Epidermal melanocyte (primary cell): Measurements from ENCODE around the gene MRS2.

Experiments
- DNase-seq: peaks from one replicate; pipeline ENCODE4 v3.0.0; 2011; ENCODE audit warnings: low spot score; ENCODE audit not compliant: insufficient read length

The MRS2 gene

DNA sequence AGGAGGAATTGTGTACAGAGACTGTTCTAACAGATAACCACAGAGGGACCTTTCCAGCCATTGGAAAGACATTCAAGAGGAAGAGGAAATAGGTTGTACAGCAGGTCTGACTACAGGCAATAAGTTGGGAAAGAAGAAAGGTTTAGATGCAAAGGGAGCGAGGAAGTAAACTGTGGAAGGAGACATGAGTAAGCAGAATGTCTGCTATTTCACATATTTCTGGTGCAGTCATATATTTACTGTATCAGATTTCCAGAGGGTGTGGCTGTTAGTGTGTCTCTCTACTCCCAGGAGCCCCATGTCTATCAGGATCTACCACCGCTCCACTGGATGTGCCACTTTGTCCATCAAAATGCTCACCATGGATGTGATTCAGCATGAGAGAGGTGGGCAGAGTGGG is 25.9 kb downstream of the MRS2 start:
- DNase-seq = no peak

DNA sequence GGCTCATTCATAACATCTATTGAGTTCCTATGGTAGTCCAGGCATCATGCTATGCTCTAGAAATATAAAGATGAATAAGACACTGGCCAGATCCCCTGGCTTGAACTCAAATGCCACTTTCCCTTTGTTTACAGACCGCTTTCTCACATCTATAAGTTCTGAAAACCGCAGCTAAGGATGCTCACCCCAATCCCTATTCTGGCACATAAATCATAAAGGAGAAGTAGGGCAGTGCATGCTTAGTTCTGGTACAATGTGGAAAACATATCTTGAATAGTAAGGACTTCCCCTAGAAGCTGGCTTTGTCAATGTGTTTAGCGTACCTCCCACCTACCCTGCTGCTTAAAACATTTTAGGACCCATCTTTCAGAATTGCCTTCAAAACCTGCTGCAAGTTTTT is 26.4 kb downstream of the MRS2 start:
- no peak for DNase-seq

DNA sequence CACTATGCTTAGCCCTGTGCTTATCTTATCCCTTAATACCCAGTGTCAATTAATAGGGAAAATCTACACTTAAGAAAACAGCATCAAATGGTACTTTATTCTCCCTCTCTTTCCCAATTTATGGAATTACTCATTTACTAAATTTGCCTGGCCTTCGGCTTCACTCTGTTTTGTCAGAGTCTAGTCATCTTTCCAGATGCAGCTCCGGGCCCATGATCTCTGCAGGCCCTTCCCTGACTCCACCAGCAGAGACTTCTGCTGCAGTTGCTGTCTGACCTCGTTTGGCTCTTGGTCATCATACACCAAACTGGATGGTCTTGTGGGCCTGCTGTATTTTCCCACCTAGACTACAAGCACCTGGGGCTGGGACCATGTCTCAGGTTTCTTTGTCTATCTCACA is 27.4 kb downstream of the MRS2 start:
- DNase-seq = no peak

DNA sequence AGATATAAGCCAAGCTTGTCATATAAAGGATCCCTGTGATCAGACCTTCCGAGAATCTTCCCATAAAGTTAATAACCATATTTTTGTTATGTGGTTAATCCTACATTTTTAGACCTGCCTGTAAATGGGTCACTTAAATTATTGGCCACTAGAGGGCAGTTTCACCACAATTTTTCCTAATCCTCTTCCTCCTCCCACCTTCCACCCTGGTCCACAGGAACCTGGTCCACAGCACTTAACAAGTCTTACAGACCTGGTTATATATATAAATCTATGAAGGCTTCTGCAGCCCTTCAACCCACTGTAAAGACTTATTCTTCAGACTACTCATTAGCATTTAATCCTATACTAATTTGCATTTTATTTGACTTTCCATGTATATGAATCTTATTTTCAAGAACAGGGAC is 28.3 kb downstream of the MRS2 start:
- DNase-seq = no peak

DNA sequence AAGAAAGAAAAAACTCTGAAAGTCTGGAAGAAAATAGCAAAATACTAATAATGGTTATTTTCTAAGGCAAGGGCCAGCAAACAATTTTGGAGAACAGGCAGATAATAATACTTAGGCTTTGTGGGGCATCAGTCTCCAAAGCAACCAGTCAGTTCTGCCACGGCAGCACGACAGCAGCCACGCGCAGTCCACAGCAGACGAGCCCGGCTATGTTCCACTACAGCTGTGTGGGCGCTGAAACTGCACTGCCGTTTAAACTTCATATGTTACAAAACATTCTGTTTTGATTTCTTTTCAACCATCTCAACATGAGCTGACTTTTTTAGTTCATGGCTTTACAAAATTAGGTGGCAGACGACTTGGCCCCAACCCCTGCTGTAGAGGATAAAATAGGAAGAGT is 29.9 kb downstream of the MRS2 start:
- no peak for DNase-seq

DNA sequence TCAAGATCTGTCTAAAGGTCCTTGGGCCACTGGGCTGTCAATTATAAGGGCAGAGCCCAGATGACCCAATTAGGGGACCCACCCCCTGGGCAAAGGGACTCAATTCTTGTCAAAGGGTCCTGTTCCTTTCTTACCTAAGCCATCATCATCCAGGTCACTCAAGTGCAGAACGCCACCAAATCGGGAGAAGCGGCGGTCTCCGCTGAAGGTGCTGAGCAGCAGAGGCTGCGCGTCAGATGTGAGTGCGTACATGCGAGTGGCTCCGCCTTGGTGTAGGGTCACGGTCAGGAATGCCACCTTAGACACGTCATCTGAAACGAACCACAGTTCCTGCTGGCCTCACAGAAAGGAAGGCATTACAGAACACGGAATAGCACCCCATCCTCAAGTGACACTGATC is 34.2 kb downstream of the MRS2 start:
- no peak for DNase-seq

DNA sequence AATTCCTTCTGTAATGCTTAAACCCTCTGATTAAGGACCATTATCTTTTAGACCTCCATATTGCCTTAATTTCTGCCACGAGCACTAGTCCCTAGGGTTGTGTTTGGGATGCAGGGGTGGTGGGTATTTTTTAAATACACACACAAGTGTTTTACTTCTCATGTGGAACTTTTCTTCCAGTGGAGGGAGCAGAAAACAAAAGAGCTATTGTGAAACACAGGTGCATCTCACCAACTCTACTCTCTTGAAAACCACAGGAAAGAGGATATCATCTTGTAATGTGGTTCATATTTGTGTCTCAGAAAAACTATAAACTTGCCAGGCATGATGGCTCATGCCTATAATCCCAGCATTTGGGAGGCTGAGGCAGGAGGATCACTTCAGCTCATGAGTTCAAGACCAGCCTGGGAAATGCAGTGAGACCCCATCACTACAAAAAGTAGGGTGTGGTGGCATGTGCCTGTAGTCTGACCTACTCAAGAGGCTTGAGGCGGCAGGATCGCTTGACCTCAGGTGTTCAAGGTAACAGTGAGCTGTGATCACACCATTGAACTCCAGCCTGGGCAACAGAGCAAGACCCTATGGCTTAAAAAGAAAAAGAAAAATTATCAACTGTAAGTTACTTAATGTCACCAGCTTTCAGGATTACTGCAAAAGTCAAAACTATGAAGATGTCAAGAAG is 37.3 kb downstream of the MRS2 start:
- no peak for DNase-seq

DNA sequence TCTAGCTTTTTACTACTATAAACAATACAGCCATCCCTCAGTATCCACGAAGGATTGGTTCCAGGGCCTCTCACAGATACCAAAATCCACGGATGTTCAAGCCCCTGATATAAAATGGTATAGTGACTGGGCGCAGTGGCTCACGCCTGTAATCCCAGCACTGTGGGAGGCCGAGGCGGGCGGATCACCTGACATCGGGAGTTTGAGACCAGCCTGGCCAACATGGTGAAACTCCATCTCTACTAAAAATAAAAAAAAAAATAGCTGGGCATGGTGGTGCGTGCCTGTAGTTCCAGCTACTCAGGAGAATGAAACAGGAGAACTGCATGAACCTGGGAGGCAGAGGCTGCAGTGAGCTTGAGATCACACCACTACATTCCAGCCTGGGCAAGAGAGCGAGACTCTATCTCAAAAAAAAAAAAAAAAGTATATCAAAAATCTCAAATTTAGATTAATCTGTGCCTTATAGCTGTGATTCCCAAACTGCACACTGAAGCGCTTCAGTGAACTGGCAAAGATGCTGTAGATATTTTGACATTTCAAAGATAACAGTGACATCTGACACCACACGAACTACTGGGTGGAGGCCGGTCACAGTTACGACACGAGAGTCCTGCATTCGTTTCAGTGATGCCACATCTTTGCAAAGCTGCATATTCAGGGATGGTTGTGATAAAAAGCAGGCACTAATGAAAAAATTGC is 38.3 kb downstream of the MRS2 start:
- DNase-seq = no peak

- no peak for DNase-seq
Measured at GRCh38 chr6:24441599-24441904, 38.8 kb downstream of the MRS2 start.

DNA sequence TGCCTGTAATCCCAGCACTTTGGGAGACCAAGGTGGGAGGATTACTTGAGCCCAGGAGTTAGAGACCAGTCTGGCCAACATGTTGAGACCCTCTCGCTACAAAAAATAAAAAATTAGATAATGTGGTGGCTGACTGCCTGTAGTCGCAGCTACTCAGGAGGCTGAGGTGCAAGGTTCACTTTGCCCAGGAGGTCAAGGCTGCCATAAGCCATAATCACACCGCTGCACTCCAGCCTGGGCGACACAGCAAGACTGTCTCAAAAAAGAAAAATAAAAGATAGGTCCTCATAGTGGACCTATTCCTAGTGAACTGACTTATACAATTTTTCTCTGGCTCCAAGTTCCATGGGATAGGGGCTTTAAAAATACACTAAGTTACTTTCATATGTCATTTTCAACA is 41.9 kb downstream of the MRS2 start:
- DNase-seq = no peak

GRCh38 chr6:24445704-24446103 is 43.0 kb downstream of the MRS2 start:
- DNase-seq = no peak

DNA sequence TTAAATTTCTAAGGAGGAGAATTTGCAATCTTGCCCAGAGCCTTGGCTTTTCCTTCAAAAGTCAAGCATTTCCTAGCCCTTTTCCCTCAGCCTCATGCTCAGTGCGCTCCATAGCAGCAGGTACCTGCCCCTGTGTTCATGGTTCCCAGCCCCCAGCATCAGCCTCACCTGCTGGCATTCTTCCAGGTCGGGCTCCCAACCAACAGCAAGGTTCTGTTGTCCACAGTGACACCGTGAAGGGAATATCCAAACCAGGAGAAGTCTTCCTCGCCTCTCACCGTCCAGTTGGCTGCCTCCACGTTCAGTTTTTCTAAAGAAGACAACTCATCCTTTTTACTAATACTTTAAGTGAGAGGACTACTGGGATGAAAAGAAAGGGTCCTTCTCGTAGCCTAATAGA is 43.9 kb downstream of the MRS2 start:
- DNase-seq = no peak

GRCh38 chr6:24448396-24448795 is 45.7 kb downstream of the MRS2 start:
- DNase-seq = no peak

DNA sequence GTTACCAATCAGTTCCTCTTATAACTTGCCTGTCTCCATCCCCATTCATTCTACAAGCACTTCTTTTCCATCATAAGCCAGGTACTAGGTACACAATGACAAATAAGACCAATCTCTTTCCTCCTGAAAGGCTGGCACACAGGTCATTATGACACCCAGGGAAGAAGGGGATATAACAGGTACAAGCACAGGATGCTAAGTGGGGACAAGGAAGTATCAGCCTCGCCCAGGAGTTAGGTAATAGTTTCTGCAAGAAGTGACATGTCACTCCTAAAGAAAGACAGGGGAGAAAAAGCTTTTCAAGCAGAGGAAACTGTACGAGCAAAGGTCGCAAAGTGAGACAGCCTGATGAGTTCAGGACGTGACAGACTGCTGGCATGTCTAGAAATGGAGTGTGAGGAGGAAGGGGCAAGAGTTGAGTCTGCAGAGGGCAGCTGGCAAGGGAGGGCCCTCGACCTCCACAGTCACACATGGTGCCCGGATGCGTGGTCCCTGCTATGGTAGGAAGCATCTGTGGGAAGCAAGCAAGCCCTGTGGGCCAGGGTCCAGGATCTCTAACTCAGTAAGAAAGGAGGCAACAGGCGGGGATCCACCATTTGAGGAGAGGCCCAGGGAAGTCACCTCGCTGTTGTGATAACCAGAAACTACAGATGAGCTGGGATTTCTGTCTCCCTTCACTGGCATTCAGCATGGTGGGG is 46.2 kb downstream of the MRS2 start:
- DNase-seq = no peak

DNA sequence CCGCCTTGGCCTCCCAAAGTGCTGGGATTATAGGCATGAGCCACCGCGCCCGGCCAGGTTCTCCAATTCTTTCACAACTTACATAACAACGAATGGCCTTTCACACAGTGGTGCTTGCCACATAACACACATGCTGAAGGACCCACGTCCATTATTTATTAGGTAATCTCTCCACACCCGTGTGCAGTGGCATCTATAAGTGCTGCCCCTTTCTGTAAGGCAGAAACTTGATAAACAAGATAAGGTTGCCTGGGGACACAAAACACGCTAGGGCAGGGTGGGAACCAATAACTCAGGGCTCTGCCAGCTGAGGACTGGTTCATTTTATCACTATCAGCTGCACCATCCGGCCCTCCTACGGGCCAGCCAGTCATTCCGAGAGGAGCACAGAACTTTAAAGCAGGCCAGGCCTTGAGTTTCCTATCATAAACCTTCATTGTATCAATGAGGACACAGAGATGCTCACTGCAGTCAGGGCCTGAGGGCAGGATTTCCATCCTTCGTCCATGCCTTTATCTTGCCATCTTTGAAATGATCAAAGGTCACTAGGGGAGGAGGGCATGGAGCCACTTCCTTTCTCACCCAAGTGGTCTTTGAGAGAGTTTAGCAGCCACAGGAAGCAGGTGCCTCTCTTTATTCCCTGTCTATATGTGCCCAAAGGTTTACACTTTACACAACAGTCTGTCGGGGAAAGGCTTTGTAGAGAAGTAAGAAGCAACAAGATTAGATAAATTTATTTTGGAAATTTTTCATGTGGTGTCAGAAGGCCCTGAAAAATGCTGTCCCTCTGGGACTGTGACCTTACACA is 49.0 kb downstream of the MRS2 start:
- no peak for DNase-seq

- no peak for DNase-seq
Measured at GRCh38 chr6:24453921-24454320, 51.2 kb downstream of the MRS2 start.

DNA sequence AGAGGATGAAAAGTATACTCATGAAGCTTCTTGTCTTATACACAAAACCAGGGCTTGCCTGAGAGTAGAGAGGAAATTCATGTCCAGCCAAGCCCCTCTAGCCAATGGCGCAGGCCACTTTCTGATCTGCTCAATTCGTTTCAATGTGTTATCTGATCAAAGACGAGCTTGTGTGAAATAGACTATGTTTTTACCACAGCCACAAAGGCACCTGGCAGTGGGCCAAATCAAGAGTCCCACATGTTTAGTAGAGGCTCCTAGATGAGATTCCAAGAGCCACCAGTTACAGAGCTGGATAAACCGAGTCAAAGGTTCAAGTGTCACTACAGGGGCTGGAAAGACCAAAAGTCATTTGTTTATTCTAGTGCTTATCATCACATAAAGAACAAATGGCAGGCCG is 51.7 kb downstream of the MRS2 start:
- DNase-seq = no peak

DNA sequence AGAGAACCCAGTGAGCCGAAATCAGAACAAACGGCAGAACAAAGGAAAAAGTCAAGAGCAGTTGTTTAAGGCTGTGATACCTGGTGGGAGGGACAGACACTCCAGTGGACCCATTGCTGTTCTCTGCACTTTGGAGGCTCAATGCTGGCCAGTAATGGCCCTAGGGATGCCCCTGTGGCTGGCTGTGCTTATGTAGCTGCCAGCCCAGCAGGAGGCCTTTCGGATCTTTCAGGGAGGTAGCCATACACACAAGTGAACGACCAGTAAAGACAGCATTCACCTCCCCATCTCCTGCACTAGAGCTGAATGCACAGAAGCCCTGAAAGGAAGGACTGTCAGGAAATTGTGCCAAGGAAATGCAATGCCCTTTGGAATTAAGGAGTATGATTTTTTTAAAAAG is 52.3 kb downstream of the MRS2 start:
- DNase-seq = no peak

- DNase-seq = no peak
Measured at GRCh38 chr6:24458134-24458533, 55.4 kb downstream of the MRS2 start.

- DNase-seq = no peak
Measured at GRCh38 chr6:24458941-24459340, 56.2 kb downstream of the MRS2 start.

- DNase-seq = no peak
Measured at GRCh38 chr6:24460966-24461365, 58.2 kb downstream of the MRS2 start.
